UCSD-AML1 (cell line): ENCODE measurements around the gene TTC21B.
"Not testable (repeated sequence)": the region's sequence is repeated elsewhere in the genome, so short reads cannot be mapped to it uniquely, and the experiment has no call there.

Experiments used
- DNase-seq: peaks from one replicate; lab custom pipeline; 2025; ENCODE audit not compliant: unreplicated experiment; lab: John Stamatoyannopoulos, UW

TTC21B gene

GRCh38 chr2:165889158-165889557, 64.4 kb downstream of the TTC21B start:
- DNase-seq, result no peak

DNA sequence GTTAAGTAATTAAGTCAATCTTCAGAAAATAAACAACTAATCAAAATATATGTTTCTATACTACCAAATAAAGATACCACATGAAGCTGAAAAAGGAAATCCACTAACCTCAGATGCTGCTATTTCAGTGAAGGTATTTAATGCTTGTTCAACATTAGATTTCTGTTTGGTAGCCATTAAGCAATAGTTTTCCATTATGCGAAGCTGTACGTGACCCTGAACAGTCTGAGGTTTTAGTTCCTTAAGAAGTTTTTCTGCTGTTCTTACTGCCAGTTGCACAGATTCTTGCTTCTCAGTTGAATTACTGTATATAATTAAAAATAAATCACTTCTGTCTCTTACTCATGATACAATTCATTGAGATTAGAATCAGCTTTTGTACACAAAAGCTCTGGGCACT, 65.4 kb downstream of the TTC21B start:
- DNase-seq, result no peak

GRCh38 chr2:165886487-165887146, 67.0 kb downstream of the TTC21B start:
- no peak for DNase-seq

- DNase-seq, result no peak
Observed at GRCh38 chr2:165877565-165878550, 75.7 kb downstream of the TTC21B start.

- DNase-seq, result no peak
Observed at GRCh38 chr2:165876712-165877111, 76.9 kb downstream of the TTC21B start.

DNA sequence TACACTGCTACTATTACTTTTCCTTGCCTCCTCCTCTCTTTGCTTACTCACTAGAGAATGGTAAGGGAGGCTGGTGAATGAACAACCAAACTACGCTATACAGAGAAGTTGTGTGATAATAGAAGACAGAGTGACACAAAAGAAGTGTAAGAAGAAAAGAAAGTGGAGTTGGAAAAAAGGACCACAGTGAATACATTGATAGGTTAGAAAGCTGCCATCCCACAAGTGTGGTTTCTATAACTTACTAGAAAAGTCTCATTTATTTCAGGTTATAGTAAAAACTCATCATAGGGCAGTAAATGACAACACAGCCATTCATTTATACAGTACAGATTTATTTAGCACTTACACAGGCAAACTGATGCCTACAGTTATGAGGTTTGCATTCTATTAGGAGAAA, 77.3 kb downstream of the TTC21B start:
- DNase-seq, result no peak

GRCh38 chr2:165874445-165875039, 79.0 kb downstream of the TTC21B start:
- DNase-seq, result no peak

DNA sequence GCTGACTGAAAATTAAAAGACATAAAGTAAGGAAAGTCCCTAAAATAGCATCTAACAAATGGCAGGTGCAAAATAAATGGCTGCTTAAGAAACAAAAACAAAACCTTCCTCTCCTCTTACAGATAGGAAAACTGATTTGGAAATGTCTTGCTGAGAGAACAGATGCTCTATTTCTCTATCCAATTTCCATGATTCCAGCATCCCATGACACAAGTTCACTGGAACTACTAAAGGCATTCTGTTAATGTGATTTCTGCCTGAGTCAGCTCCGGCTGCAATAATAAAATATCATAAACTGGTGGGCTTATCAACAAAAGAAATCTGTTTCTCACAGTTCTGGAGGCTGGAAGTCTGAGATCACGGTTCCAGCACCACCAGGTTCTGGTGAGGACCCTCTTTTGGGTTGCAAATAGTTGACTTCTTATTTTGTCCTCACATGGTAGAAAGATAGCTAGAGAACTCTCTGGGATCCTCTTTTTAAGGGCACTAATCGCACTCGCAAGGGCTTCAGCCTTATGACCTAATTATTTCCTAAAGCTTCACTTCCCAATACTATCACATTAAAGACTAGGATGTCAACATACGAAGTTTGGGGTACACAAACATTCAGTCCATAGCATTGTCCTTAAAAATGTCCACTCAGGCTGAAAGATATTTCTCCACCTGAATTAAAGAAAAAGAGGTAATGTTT, 81.3 kb downstream of the TTC21B start:
- DNase-seq, result no peak

DNA sequence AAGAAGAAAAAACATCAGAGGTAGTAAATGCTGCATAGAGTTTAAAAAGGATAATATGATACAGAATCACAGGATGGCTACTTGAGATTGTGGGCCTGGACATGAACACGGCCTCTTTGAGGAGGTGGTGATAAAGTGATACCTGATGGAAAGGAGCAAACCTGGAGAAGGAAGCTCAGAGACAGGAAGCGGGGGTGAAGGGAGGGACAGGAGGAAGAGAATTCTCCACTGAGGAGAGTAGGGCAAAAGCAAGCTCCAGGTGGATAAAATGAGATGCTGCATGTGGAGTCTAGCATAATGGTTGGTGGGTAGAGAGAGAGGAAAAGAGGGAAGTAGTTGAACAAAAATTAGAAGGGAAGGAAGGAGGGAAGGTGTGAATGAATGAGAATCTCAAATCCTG, 82.6 kb downstream of the TTC21B start:
- DNase-seq, result no peak

DNA sequence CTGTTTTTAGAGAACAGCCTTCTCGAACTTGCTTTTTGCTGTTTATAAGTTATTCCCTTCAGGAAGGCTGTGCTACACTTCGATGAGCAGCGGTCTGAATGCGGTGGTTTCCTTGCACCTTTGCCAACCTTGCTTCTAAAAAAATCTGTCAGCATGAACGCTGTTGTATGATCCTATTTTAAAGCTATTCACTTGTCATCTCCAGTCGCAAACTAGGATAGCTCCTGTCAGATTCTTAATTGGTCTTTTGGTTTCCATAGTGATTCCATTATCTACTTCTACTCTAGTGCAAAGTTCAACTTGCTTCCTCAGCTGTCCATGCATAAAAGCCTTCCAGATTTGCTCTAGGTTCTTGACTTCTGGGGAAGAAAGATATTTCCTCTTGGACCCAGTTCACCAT, 83.2 kb downstream of the TTC21B start:
- DNase-seq, result no peak

DNA sequence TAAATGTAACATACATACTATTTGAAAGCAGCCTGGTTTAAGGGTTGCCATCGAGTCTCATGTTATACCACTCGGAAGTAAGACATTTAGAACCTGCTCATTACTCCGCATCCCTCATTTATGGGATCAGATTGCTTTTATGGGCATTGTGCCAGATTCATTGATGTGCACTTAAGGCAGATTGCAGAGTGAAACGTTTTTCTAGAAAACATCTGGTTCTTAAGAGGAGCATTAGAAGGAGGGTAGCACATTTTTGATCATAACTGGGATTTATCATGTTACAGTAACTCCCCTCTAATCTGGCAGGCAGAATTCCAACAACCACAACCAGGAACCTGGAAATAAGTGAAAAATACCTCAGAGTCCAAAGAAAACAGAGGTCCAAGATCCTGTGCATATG, 85.4 kb downstream of the TTC21B start:
- DNase-seq, result no peak

DNA sequence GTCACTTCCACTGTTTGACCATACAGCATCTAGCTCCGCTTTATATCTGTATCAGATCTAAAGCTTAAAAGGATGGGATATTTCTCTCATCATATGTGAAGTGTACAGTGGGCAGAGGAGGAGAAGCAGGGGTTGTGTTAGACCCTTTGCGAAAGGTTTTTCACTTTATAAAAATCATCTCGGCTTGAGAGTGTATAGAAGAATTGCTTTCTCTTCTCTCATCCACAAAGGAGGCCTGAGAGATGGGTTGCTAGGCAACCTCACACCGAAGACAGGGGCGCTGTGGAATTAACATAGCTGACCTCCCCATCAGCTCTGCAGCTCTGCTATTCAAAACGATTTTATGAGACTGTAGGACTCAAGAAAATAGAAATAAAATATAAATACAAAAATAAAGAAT, 89.3 kb downstream of the TTC21B start:
- no peak for DNase-seq

DNA sequence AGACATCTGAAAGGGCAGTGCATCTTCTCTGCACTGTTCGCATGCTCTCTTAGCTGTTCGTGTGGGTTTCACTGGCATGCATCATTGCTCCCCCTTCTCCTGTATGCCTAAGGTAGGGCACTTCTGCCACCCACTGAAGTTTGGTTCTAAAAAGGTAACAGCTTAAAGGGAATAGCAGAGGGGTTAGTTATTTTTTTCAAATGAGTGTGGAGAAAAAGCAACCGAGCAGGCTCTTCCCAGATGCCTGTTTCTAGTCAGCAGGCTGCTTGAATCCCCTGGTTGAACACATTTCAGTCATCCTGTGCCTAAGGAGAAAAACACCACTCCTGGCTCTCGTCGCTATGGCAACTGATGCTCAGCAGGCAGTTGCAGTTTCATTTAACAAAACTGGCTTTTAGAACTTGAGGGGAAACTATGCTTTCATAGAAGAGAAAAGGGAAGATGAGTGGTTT, 89.7 kb downstream of the TTC21B start:
- DNase-seq, result no peak

- not testable (repeated sequence) for DNase-seq
Observed at GRCh38 chr2:165861083-165861482, 92.5 kb downstream of the TTC21B start.

DNA sequence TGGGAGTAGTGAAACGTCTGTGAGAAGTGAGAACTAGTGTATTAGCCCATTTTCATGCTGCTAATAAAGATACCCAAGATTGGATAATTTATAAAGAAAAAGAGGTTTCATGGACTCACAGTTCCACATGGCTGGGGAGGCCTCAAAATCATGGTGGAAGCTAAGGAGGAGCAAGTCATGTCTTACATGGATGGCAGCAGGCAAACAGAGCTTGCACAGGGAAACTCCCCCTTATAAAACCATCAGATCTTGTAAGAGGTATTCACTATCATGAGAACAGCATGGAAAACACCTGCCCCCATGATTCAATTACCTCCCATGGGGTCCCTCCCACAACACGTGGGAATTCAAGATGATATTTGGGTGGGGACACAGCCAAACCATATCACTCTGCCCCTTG, 93.9 kb downstream of the TTC21B start:
- not testable (repeated sequence) for DNase-seq

- no peak for DNase-seq
Observed at GRCh38 chr2:165857876-165858275, 95.7 kb downstream of the TTC21B start.

GRCh38 chr2:165852394-165852793, 101.2 kb downstream of the TTC21B start:
- no peak for DNase-seq

- no peak for DNase-seq
Observed at GRCh38 chr2:165847001-165847400, 106.6 kb downstream of the TTC21B start.

- no peak for DNase-seq
Observed at GRCh38 chr2:165846056-165846455, 107.5 kb downstream of the TTC21B start.

- no peak for DNase-seq
Observed at GRCh38 chr2:165844216-165844615, 109.4 kb downstream of the TTC21B start.

- DNase-seq, result no peak
Observed at GRCh38 chr2:165843351-165843750, 110.2 kb downstream of the TTC21B start.
